Transverse colon (tissue), 4 donors: ENCODE results near the gene LYRM4.

Experiments
- EP300 ChIP-seq: sonication (generic); formaldehyde crosslinking; IDR thresholded peaks from one replicate; pipeline ENCODE4 v1.6.1; 2017; ENCODE audit warnings: antibody characterized with exemption, low read depth
- POLR2A ChIP-seq: fragments of 450-650 bp; IDR thresholded peaks from one replicate; pipeline ENCODE4 v1.6.1; 2016; ENCODE audit warnings: antibody characterized with exemption, mild to moderate bottlenecking, moderate library complexity
- POLR2AphosphoS5 ChIP-seq, 3 donors: sonication (generic); formaldehyde crosslinking; IDR thresholded peaks; one replicate each; pipeline ENCODE4 v1.6.1; 2016; ENCODE audit warnings: antibody characterized with exemption in 3 of 3
- TF ChIP-seq, protein P1 (sequence below), 5 experiments: fragments of 200-600 bp in 3 of 5; fragments of 450-650 bp in 2 of 5; sonication (generic) in 3 of 5; IDR thresholded peaks; 1 replicate in 2 of 5; 2 replicates in 3 of 5; pipeline ENCODE4 v1.5.1; 2016 to 2017; ENCODE audit warnings: antibody characterized with exemption in 5 of 5, inconsistent platforms in 3 of 5, mild to moderate bottlenecking in 2 of 5, moderate library complexity in 1 of 5

DNA sequence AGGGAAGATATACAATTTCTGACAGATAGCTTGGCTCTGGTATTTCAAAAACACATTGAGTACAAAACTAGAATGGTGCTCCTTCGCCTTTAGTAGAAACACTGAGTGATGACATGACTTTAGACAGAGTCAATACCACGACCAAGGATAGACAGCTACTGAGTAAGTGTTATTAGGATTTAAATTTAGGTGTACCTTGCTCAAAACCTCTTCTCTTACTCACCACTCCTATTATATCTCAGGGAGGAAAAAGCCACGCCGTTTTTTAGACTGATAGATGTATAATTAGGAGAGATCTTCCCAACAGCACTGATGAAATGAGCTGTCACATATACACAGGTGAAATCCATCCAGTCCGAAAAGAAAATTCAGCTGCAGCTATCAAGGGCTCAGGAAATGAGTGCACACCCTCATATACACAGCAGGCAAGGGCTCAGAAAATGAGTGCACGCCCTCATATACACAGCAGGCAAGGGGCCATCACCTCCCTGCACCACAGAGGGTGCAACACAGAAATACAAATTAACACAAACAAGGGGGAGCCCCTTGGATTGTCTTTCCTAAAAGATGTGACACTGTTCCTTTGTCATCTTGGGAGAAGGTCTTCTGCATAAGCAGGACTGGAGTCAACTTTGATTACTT lies 53.7 kb downstream of the LYRM4 start:
- TF ChIP-seq, protein P1, sequence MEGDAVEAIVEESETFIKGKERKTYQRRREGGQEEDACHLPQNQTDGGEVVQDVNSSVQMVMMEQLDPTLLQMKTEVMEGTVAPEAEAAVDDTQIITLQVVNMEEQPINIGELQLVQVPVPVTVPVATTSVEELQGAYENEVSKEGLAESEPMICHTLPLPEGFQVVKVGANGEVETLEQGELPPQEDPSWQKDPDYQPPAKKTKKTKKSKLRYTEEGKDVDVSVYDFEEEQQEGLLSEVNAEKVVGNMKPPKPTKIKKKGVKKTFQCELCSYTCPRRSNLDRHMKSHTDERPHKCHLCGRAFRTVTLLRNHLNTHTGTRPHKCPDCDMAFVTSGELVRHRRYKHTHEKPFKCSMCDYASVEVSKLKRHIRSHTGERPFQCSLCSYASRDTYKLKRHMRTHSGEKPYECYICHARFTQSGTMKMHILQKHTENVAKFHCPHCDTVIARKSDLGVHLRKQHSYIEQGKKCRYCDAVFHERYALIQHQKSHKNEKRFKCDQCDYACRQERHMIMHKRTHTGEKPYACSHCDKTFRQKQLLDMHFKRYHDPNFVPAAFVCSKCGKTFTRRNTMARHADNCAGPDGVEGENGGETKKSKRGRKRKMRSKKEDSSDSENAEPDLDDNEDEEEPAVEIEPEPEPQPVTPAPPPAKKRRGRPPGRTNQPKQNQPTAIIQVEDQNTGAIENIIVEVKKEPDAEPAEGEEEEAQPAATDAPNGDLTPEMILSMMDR (IDR thresholded peaks at IDR 0.05), result no peak
- TF ChIP-seq POLR2A (no peak), EP300 (no peak), POLR2AphosphoS5 (IDR thresholded peaks at IDR 0.05) (no peak)
